ENCODE measurements around the gene C16orf89.

The C16orf89 gene

DNA sequence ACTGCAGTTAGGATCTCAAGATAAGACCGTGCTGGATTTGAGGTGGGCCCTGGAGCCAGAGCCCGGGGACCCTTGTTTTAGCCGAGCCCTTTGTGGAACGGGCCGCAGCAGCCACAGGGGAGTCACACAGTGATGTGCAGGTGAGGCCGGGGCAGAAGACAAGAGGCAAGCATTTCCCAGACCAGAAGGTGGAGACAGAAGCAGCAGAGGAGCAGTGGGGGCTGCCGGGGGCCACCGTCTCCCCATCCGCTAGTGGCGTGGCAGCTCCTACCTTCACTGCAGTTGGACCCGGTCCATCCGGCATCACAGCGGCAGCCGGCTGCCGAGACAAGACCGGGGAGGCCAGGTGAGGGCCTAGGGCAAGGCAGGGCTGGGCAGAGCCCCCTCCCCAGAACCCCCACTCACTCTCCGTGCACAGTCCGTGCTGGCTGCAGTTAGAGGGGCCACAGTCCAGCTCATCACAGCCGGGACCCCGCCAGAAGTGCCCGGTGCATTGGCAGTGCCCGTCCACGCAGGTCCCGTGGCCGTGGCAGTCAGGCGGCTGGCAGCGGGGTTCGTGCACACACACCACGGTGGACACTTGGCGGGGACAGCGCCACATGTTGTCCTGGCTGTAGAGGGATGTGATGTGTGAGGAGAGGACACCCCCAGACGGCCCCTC, 38.1 kb downstream of the C16orf89 start:
- no peak for DNase-seq

DNA sequence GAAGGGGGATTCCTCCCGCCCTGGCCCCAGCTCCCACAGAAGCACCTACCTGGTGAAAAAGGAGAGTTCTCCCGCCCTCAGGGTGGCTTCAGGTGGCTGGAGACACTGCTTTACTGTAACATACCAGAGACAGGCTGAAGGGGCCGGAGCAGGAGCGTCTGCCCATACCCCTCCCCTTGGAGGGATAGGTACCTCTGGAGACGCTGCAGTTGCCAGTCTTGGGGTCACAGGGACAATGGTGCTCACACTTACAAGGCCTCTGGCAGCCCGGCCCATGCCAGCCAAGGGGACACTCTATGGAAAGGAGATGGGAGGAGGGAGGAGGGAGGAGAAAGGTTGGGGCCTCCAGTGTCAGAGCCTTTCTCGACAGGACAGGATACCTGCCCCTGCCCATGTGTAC, 38.7 kb downstream of the C16orf89 start:
- DNase-seq: no peak

DNA sequence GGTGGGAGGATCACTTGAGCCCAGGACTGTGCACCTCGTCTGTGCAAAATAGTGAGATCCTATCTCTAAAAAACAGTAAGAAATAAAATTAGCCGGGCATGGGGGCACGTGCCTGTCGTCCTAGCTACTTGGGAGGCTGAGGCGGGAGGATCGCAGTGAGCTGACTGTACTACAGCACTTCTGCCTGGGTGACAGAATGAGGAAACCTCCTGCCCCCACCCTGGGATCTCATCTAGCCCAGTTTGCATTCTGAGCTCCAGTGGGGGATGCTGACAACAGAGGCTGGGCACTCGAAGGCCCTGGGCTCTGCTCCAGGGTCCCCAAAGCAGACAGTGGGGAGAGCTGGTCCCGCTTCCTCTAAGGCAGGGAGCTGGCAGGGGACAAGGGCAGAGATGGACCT, 39.1 kb downstream of the C16orf89 start:
- DNase-seq: no peak

GRCh38 chr16:5025171-5025632, 40.6 kb downstream of the C16orf89 start:
- DNase-seq: no peak

DNA sequence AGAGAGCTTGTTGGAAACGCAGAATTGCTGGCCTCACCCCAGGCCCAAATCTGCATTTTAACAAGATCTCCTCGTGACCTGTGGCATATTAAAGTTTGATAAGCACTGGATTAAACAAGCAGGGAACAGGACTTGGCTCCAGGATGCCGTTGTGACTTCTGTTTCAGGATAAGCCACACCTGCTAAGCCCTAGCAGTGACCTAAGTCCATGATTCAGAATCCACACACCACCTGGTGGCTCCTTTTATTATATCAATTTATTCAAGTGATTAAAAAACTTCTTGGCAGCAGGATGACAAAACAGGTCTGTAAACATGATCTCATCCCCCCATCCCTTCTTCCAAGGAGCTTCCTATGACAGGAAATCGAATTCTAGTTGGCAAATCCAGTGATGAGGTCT, 41.1 kb downstream of the C16orf89 start:
- no peak for DNase-seq

GRCh38 chr16:5022521-5022920, 43.2 kb downstream of the C16orf89 start:
- DNase-seq: no peak

GRCh38 chr16:5020551-5020950, 45.2 kb downstream of the C16orf89 start:
- no peak for DNase-seq

GRCh38 chr16:5019775-5020174, 46.0 kb downstream of the C16orf89 start:
- no peak for DNase-seq

- DNase-seq: no peak
These were observed 47.0 kb downstream of the C16orf89 start for GRCh38 chr16:5018793-5019192.

- no peak for DNase-seq
These were observed 48.1 kb downstream of the C16orf89 start for GRCh38 chr16:5017678-5017969.

GRCh38 chr16:5016967-5017677, 48.6 kb downstream of the C16orf89 start:
- DNase-seq: no peak

GRCh38 chr16:5015887-5016286, 49.9 kb downstream of the C16orf89 start:
- DNase-seq: no peak

DNA sequence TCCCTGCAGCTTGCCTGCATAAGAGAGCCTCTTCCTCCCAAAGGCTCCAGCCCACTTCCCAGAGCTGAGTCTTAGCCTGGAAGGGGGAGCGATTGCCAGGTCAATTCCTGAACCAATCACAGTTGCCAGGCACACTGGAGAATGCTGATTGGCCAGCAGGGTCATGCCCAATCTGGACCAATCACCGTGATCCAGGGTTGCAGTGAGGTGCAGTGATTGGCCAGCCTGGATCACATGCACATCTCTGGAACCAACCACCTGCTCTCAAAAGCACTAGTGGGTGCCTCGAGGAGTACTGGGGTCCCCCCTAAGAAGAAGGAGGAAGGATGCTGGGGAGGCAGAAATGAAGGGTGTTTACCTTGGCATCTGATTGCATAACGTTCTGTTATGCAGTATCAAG, 50.4 kb downstream of the C16orf89 start:
- no peak for DNase-seq

- no peak for DNase-seq
These were observed 52.9 kb downstream of the C16orf89 start for GRCh38 chr16:5012887-5013286.

- no peak for DNase-seq
These were observed 54.1 kb downstream of the C16orf89 start for GRCh38 chr16:5011637-5012036.

GRCh38 chr16:5010576-5011329, 55.0 kb downstream of the C16orf89 start:
- no peak for DNase-seq

DNA sequence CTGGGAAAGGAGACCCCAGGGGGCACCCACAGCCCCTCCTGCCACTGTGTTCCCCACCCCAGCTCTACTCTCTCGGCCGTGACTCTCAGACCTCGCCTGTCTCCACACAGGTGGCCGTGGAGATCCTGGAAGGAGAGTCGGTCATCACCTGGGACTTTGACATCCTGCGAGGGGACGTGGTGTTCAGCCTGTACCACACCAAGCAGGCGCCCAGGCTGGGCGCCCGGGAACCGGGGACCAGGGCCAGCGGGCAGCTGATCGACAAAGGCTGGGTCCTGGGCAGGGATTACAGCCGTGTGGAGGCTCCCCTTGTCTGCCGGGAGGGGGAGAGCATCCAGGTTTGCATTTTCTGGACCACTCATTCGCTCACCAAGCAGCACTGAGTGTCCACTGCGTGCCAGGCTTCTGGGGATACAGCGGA, 57.4 kb downstream of the C16orf89 start:
- no peak for DNase-seq

GRCh38 chr16:5007256-5007655, 58.5 kb downstream of the C16orf89 start:
- no peak for DNase-seq

DNA sequence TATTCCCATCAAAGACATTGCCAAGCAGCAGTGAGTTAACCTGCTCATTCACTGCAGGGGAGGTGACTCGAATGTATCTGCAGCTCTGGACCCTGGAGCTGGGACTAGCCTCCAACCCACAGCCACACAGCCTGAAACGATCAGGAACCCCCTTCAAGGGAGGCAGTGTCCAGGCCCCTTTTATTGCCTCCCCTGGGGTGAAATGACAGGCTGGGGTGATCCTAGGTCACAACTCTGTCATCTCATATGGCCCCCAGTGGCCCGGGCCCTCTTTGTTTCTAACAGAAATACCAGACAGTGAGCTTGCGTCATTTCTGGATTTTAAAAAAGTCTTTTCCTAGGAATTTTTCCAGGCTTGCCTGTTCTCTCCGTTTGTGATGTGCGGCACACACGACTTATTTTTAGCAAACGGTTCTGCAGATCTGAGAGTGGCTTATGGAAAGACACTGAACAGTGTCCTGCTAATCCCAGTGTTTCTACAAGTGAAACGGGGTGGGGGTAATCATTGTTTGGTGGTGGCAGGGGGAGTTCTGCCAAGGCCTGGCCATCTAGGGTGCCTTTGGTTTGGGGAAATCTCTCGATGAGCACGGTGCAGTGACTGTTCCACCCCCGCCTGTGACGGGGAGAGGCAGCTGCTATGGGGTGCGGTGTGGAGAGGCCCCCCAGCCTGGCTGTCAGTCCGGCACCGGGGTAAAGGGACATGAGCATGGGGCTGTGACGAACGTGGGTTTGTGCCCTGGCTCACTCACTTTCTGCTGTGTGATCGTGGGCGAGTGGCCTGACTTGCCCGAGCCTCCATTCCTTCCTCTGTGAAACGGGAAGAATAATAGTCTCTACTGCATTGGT, 59.2 kb downstream of the C16orf89 start:
- no peak for DNase-seq

- no peak for DNase-seq
These were observed 59.8 kb downstream of the C16orf89 start for GRCh38 chr16:5005916-5006315.

DNA sequence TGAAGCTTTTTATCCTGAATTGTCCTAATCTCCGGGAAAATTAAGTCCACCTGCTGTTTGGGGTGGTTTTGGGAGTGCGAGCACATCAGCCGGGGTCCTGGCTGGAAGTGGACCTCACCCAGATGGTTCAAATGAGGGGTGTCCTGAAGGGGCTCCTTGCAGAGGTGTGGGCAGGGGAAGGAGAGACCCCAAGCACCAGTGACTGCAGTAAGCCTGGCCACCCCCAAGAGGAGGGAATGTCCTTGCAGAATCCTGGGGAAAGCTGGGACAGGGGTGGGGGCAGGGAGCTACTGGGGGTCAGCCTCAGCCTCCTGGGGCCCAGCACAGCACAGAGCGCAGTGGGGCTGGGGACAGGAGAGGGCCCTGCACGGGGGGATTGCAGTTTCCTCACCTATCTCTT, 61.4 kb downstream of the C16orf89 start:
- DNase-seq: no peak

GRCh38 chr16:5003828-5004227, 61.9 kb downstream of the C16orf89 start:
- no peak for DNase-seq

- DNase-seq: no peak
These were observed 62.5 kb downstream of the C16orf89 start for GRCh38 chr16:5003211-5003610.
